ENCODE measurements around the gene SMAD2. TPM values are rescaled to one million over a fixed set of nuclear protein-coding genes. Genes with fewer than 3 reads are reported as not detected.

The SMAD2 gene
- 77.4 and 119 TPM in 2 replicates for total RNA-seq

GRCh38 chr18:47930199-47930930, at the start of gene SMAD2:
SMAD2 (minus strand) TSS chr18:47930659; CDS start chr18:47896756, 33,903 bp downstream.

Small RNA genes lying within 50 kb of the gene (small RNA-seq; reads per million reads assigned to genes)
- gene AC120349.2 (not detected), gene MTCO2P2 (not detected)
